HG02763 (cell line): ENCODE results near the gene BRSK2.
"Not testable (repeated sequence)": the region's sequence is repeated elsewhere in the genome, so short reads cannot be mapped to it uniquely, and the experiment has no call there.

ENCODE experiments used
- ATAC-seq: cut with Tn5 transposase; IDR thresholded peaks from one replicate; pipeline ENCODE4 v1.9.1; 2021; ENCODE audit warnings: mild to moderate bottlenecking, moderate library complexity; ENCODE audit not compliant: unreplicated experiment

BRSK2 gene

DNA sequence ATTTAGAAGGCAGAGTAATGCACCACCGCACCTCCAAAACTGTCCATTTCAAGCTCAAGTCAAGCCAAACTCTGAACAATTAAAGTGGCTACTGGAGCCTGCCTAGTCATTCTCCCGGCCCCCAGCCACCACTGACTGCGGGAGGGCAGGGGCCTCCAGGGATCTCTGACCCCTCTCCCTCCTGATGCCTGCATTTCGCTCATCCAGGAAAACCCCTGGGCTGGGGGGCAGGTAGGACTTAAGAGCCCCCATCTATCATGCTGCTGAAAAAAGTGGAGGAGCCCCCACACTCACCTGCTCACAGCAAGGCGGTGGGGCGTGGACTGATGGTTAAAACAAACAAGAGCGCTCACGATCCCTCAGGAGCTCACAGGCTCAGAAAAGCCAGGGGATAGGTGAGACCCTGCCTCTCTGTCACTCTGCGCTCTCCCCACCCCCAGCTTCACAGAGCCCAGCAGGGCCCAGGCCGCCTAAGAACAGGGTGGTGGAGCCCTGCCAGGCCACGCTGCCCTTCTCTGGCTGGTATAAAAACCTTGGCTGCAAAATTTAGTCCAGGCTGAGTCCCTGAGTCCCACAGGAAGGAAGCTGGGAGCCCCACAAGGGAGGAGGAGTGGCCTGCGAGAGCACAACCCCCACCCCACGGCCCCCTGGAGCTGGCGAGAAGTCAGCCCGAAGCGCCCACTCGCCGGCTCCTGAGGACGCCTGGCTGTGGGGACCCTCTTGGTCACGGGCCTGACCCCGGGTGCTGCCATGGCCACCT lies 117.8 kb downstream of the BRSK2 start:
- ATAC-seq = no peak

DNA sequence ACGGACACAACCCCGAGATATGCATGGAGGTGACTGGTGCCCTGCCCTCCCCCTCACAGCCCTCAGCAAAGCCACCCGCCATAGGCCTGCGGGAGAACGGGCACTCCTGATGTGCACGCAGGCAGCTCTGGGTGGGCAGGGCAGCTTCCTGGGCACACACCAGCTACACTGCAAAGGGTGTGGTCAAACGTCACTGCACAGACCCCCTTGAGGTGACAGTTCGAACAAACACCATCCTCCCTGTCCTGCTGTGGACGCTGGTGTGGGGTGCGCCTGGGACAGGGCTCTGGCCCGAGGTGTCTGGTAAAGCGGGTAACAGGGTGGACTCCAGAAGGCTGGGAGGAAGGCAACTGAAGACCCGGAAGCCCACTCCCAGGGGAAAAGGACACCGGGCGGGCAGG lies 118.8 kb downstream of the BRSK2 start:
- ATAC-seq = no peak

DNA sequence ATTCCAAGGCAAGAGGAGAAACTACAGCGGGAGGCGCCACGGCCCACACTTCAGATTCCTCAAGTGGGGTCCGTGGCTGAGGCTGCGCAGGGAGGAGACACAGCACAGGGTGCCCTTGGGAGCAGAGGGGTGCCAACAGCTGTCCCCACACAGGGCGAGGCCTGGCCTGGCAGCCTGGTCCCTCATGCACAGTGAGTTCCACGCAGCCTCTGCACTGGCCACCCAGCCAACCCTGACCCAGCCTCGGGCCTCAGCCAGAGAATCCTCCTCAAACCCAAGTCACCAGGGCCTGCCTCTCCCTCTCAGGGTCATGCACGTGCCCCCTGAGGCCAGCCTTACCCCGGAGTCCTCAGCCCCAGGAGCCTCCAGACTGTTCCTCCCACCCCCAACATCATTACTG lies 119.3 kb downstream of the BRSK2 start:
- ATAC-seq = no peak

DNA sequence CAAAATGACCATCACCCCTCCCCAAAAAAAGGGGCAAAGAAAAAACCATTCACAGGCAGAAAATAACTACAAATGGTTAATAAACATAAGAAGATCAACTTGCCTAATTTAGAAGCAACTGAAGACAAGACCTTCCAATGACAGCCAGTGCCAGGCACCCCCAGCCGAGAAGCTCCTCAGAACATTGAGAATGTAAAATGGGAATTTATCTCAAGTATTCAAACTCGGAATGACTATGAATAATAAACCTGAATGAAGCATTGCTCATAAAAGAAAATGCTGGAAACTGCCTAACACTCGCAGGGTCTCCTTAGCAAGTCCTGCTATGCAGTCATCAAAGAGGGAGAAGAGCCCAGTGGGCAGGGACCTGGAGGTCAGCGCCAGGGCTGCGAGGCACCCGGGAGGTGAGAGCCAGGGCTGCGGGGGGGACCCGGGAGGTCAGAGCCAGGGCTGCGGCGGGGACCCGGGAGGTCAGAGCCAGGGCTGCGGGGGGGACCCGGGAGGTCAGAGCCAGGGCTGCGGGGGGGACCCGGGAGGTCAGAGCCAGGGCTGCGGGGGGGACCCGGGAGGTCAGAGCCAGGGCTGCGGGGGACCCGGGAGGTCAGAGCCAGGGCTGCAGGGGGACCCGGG lies 120.0 kb downstream of the BRSK2 start:
- no peak for ATAC-seq

DNA sequence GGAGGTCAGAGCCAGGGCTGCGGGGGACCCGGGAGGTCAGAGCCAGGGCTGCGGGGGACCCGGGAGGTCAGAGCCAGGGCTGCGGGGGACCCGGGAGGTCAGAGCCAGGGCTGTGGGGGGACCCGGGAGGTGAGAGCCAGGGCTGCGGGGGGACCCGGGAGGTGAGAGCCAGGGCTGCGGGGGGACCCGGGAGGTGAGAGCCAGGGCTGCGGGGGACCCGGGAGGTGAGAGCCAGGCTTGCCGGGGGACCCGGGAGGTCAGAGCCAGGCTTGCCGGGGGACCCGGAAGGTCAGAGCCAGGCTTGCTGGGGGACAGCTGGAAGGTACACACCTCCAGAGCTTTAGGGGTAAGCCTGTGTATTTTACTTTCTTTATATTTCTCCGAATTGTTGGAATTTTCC lies 120.6 kb downstream of the BRSK2 start:
- not testable (repeated sequence) for ATAC-seq

DNA sequence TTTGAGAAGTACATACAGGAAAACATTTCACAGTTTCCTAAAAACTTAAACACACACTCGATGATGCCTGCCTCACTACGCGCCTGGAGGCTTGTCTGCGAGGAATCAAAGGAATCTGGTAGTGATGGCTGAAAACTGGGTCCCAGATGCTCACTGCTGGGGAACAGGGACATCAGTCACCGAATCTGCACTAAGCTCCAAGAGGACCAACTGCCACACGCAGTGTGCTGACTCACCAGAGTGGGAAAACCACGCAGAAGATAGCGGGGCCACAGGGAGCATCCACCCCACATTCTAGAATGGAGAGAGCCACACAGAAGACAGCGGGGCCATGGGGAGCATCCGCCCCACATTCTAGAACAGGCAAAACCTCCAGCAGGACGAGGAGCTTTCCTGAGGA lies 121.2 kb downstream of the BRSK2 start:
- no peak for ATAC-seq

DNA sequence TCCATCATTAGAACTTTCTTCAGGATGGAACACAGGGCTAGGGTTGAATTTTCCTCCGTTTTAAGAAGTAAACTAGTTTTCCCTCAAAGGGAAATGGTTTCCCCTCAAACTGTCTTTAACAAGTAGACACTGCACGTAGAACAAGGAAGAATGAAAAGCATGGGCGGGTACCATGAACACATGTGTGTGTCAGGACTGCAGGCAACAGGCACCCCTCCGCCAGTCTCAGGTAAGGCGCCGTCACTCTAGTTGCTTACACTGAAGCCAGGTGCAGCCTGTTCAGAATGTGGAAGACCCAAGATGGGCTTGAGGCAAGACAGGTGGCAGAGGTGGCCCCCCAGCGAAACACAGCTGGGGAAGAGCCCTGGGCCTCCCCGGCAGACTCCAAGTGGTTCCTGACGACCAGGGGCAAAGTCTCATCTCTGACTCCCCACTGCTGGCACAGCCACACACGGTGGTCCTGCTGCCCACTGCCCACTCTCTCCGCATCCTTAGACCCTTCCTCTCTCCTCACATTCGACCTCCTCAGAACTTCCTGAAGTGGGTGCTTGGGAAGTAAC lies 122.3 kb downstream of the BRSK2 start:
- ATAC-seq = no peak
